ENCODE results near the gene ATF7. TPM values are rescaled to one million over a fixed set of nuclear protein-coding genes. Genes with fewer than 3 reads are reported as not detected.

Gene ATF7
- total RNA-seq, 4 donors from 2014 or later: 22.5 to 38.3 (median 29.9) TPM

DNA sequence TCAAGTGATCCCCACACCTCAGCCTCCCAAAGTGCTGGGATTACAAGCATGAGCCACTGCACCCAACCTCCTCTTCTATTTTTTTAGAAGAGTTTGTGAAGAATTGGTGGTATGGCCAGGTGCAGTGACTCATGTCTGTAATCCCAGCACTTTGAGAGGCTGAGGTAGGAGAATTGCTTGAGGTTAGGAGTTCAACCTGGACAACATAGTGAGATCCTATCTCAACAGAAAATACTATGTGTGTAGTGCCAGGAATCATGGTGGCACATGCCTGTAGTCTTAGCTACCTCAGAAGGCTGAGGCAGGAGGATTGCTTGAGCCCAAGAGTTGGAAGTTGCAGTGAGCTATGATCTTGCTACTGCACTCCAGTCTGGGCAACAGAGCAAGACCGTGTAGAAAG is 5.5 kb upstream of the ATF7 start:
- TF ChIP-seq, protein P1, sequence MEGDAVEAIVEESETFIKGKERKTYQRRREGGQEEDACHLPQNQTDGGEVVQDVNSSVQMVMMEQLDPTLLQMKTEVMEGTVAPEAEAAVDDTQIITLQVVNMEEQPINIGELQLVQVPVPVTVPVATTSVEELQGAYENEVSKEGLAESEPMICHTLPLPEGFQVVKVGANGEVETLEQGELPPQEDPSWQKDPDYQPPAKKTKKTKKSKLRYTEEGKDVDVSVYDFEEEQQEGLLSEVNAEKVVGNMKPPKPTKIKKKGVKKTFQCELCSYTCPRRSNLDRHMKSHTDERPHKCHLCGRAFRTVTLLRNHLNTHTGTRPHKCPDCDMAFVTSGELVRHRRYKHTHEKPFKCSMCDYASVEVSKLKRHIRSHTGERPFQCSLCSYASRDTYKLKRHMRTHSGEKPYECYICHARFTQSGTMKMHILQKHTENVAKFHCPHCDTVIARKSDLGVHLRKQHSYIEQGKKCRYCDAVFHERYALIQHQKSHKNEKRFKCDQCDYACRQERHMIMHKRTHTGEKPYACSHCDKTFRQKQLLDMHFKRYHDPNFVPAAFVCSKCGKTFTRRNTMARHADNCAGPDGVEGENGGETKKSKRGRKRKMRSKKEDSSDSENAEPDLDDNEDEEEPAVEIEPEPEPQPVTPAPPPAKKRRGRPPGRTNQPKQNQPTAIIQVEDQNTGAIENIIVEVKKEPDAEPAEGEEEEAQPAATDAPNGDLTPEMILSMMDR (IDR thresholded peaks at IDR 0.05): no peak
- ATAC-seq (ENCODE audit: low FRiP score) (no peak), DNase-seq (ENCODE audit: low spot score) (no peak)

DNA sequence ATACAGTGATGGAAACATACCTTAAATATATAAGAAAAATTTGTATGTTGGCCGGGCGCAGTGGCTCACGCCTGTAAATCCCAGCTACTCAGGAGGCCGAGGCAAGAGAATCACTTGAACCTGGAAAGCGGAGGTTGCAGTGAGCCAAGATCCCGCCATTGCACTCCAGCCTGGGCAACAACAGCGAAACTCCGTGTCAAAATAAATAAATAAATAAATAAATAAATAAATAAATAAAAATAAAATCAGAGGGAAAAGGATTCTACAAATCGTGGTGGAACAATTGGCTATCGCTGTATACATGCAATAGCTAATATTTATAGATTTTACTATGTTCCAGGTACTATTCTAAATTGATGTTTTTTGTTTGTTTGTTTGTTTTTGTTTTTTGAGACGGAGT is 1.7 kb upstream of the ATF7 start:
- ATAC-seq (ENCODE audit: low FRiP score) (no peak), DNase-seq (ENCODE audit: low spot score) (no peak)
- TF ChIP-seq, protein P1 (IDR thresholded peaks at IDR 0.05): no peak

DNA sequence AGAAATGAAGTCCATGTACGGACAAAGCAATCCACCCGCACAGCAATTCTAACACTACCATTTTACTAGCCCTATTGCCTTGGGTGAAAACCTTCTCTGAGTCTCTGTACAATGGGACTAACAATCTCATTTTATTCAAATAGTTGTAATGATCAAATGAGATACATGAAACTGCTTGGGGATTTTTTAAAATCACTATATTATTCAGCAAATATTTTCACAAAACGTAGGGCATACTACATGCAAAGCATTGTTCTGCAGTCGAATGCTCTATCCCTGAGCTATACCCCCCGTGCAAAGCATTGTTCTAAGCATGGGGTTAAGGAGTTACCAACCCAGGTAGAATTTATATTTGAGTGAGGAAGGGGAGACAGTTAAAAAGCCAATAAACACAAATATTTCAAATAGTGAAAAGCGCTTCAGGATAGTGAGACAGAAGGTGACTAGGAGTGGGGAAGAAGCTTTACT is 554 bp upstream of the ATF7 start:
- TF ChIP-seq, protein P1 (IDR thresholded peaks at IDR 0.05): no peak
- ATAC-seq (ENCODE audit: low FRiP score) (no peak), DNase-seq (ENCODE audit: low spot score) (no peak)

DNA sequence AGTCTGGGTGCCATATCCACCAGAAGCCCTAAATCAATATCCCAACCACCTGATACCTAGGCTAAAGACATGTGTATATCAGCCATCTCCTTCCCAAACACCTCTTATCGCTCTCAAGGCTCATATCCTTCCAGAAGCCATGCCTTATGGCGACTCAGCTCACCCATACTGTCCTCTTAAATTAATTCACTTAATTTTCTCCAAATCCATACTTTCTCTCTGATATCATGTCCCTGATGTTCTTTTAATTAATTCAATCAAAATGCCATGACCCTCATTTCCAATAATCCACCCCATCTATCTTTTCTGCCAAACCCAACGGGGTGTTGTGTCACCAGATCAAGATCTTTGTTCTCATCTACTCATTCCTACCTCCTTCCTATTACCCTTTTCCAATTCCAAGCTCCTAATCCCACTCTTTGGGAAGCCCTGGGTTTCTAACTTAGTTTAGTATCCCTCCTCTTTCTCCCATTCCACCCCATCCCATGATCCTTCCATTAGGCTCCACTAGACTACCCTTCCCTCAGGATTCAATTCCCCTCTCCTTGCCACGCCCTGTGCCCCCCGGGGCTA is 723 bp downstream of the ATF7 start:
- DNase-seq (ENCODE audit: low spot score): no peak
- TF ChIP-seq, protein P1 (IDR thresholded peaks at IDR 0.05): no peak
- ATAC-seq (ENCODE audit: low FRiP score): peak; percentile 0

DNA sequence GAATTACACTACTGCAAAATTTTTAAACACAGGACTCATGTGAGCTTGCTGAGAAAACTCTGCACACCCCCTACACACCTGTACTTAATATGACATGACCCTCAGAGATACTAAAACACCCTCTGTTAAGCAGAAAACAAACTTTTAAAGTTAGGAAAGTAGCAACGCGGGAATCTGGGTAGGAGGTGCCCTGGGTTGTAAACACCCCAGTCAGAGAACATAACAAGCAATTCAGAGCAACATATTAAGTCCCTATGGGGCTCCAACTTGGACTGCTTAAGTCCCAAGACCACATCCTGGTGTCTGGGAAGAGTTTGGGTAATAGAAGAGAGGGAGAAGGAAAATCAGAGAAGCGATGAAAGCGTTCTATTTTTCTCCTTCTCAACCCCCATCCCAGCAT is 1.2 kb downstream of the ATF7 start:
- DNase-seq (ENCODE audit: low spot score) (no peak), ATAC-seq (ENCODE audit: low FRiP score) (no peak)
- TF ChIP-seq, protein P1 (IDR thresholded peaks at IDR 0.05): no peak

DNA sequence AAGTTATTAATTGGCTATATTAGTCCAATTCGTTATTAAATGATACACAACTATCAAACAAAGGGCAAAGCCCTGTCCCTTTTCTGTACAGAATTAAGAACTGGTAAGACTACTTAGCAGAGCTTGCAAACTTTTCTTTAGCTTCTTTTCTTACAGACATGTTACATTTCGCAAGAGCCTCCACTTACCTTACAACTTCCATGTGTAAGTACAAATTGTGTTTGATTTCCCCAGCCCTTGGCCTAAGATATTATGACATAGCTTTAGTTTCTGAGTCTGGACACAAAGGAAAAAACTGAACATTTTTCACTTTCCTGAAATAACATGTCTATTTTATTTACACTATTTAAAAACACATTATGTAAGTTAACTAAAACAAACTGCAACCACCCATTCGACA is 1.7 kb downstream of the ATF7 start:
- DNase-seq (ENCODE audit: low spot score) (no peak), ATAC-seq (ENCODE audit: low FRiP score) (no peak)
- TF ChIP-seq, protein P1 (IDR thresholded peaks at IDR 0.05): no peak
